ENCODE data around the gene DFFB. TPM values are rescaled to one million over a fixed set of nuclear protein-coding genes. Genes with fewer than 3 reads are reported as not detected.

Gene DFFB
- total and polyA plus RNA-seq, 9 of the 15 experiments (the other 6 are each of a cell fraction or from before 2014, with no cell fraction given), result 2.3 to 15.8 (median 11.5) TPM

- TF ChIP-seq NKRF (IDR thresholded peaks at IDR 0.05; ENCODE audit: borderline replicate concordance), result no peak
- TF ChIP-seq ZNF407 (IDR thresholded peaks at IDR 0.05; ENCODE audit: low read depth), result no peak
- no peak for TF ChIP-seq NRF1 (conservative IDR thresholded peaks at IDR 0.05 in 1 of 2, IDR thresholded peaks at IDR 0.05 in 1 of 2)
- no peak for TF ChIP-seq ZBTB1 (CRISPR knock-in tag; IDR thresholded peaks at IDR 0.05; ENCODE audit: borderline replicate concordance, low read depth)
- no peak for TF ChIP-seq ZNF347 (CRISPR knock-in tag; IDR thresholded peaks at IDR 0.05; ENCODE audit: low read depth)
- no peak for TF ChIP-seq CC2D1A (IDR thresholded peaks at IDR 0.05)
Measured at GRCh38 chr1:3892748-3893147, 35.5 kb downstream of the DFFB start (continued).

Data from K562 (cell line).